BLaER1 treated with 17β-estradiol and CSF1 and Interleukin-3, amounts not matched to agents 10 nM and 100 nM (cell line): Measurements from ENCODE around the gene CREB3L1.

ENCODE experiments used
- H3K27ac ChIP-seq, 11 experiments: shearing (Covaris generic); formaldehyde crosslinking; 2 replicates each; pipeline ENCODE4 v1.8.1; 2022
- H3K27me3 ChIP-seq, 11 experiments: shearing (Covaris generic); formaldehyde crosslinking; 2 replicates each; pipeline ENCODE4 v1.8.1; 2022
- H3K36me3 ChIP-seq, 11 experiments: shearing (Covaris generic); formaldehyde crosslinking; 2 replicates each; pipeline ENCODE4 v1.8.1; 2022
- H3K4me1 ChIP-seq, 10 experiments: shearing (Covaris generic); formaldehyde crosslinking; 2 replicates each; pipeline ENCODE4 v1.8.1; 2022
- H3K4me2 ChIP-seq, 11 experiments: shearing (Covaris generic); formaldehyde crosslinking; 2 replicates each; pipeline ENCODE4 v1.8.1; 2022
- H3K4me3 ChIP-seq, 10 experiments: shearing (Covaris generic); formaldehyde crosslinking; 2 replicates each; pipeline ENCODE4 v1.8.1; 2022
- H3K9ac ChIP-seq, 11 experiments: shearing (Covaris generic); formaldehyde crosslinking; 2 replicates each; pipeline ENCODE4 v1.8.1; 2022
- H3K9me3 ChIP-seq, 11 experiments: shearing (Covaris generic); formaldehyde crosslinking; replicated peaks in 1 of 11; 2 replicates each; pipeline ENCODE4 v1.8.1; 2022
- H4K20me1 ChIP-seq, 11 experiments: shearing (Covaris generic); formaldehyde crosslinking; 2 replicates each; pipeline ENCODE4 v1.8.1; 2022
- Cebpa-rat ChIP-seq, 11 experiments: shearing (Covaris generic); IDR thresholded peaks; 2 replicates each; pipeline ENCODE4 v1.8.1; 2022

CREB3L1 gene

DNA sequence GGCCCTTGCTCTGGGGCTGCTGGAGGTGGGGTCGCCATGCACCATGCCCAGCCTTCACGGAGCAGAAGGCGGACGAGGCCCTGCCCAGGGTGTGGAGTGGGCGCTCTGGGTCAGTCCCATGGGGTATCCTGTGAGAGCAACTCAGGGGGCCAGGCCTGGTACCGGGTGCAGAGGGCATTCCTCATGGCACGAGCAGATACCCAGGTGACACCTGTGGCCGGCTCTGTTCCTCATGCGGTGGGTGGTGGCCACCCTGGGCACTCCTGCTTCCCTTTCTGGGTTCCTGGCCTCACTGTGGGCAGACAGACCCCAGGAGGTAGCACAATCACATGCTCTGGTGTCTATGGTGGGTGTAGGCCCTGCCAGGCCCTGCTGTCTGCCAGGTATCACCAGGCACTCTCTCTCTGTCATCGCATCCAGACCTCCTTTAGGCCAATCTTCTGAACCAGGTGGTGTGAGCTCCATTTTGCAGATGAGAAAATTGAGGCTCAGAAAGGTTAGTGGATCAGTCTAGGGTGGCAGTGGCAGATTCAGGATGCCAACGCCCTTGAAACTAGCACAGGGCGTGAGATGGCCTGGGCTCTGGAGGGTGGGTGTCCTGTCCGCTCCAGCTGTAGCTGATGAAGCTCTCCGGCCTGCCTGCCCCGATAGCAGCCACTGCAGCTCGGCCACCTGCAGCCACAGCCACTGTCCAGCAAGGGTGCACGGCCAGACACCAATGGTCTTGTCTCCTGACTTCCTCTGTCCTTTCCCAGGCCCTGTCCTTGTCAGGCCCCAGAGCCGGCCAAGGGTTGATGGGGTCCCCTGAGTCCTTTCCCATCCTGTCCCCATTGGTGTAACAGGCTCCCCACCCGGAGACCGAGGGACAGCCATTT, 84.9 kb downstream of the CREB3L1 start:
- Histone ChIP-seq H3K4me1 (peaks cover 72 to 96% (median 78%) of the 10 kb centered on the region in 10 experiments), H3K27ac (peak overlapping the region; percentile 64 to 92 (median 88)), H3K4me2 (peak overlapping the region; percentile 95 to 100 (median 98)), H3K36me3 (peaks cover 5 to 56% (median 18%) of the 10 kb centered on the region in 11 experiments; a peak in 17 of 22 replicates), H3K9me3 (no peaks in the 10 kb centered on the region), H3K27me3 (no peaks in the 10 kb centered on the region), H3K4me3 (peak overlapping the region; percentile 55 to 70 (median 62)), H4K20me1 (peaks cover 63 to 100% (median 90%) of the 10 kb centered on the region in 11 experiments), H3K9ac (peak overlapping the region; percentile 77 to 85 (median 81))
- TF ChIP-seq Cebpa-rat (IDR thresholded peaks at IDR 0.05), result no peak

- Histone ChIP-seq H4K20me1 (peaks cover 61 to 100% (median 88%) of the 10 kb centered on the region in 11 experiments), H3K9ac (peak overlapping the region; percentile 77 to 85 (median 81); a peak in 21 of 22 replicates), H3K9me3 (no peaks in the 10 kb centered on the region), H3K4me2 (peak overlapping the region; percentile 95 to 100 (median 98)), H3K4me3 (peak overlapping the region in 9 of 10 experiments; percentile 55 to 70 (median 62); a peak in 12 of 20 replicates), H3K27ac (peak overlapping the region; percentile 64 to 92 (median 88)), H3K4me1 (peaks cover 73 to 94% (median 77%) of the 10 kb centered on the region in 10 experiments), H3K27me3 (no peaks in the 10 kb centered on the region), H3K36me3 (peaks cover 7 to 56% (median 22%) of the 10 kb centered on the region in 11 experiments; a peak in 20 of 22 replicates)
- TF ChIP-seq Cebpa-rat (IDR thresholded peaks at IDR 0.05), result no peak
Observed at GRCh38 chr11:46363031-46363407, 85.6 kb downstream of the CREB3L1 start.

- peak overlapping the region; percentile 64 to 85 (median 81); a peak in 20 of 22 replicates for H3K9ac ChIP-seq
- H3K4me2 ChIP-seq, result peak overlapping the region; percentile 95 to 100 (median 98)
- H3K27me3 ChIP-seq, result no peaks in the 10 kb centered on the region
- peaks cover 13 to 61% (median 27%) of the 10 kb centered on the region in 11 experiments; a peak in 20 of 22 replicates for H3K36me3 ChIP-seq
- H3K4me3 ChIP-seq, result peak overlapping the region in 4 of 10 experiments; percentile 58 to 70 (median 62); a peak in 4 of 20 replicates
- no peak for TF ChIP-seq Cebpa-rat (IDR thresholded peaks at IDR 0.05)
- H3K4me1 ChIP-seq, result peaks cover 74 to 96% (median 81%) of the 10 kb centered on the region in 10 experiments
- peaks cover 65 to 100% (median 89%) of the 10 kb centered on the region in 11 experiments for H4K20me1 ChIP-seq
- H3K9me3 ChIP-seq, result no peaks in the 10 kb centered on the region
- H3K27ac ChIP-seq, result peak overlapping the region; percentile 26 to 92 (median 88); a peak in 19 of 22 replicates
Observed at GRCh38 chr11:46363455-46364005, 86.1 kb downstream of the CREB3L1 start.

- Histone ChIP-seq H3K4me3 (no peak overlapping the region), H3K27me3 (no peaks in the 10 kb centered on the region), H3K9ac (peak overlapping the region in 9 of 11 experiments; percentile 63 to 85 (median 80); a peak in 11 of 22 replicates), H3K4me1 (peaks cover 73 to 90% (median 84%) of the 10 kb centered on the region in 10 experiments), H3K4me2 (peak overlapping the region; percentile 95 to 100 (median 98); a peak in 20 of 22 replicates), H3K36me3 (peaks cover 18 to 66% (median 32%) of the 10 kb centered on the region in 11 experiments; a peak in 20 of 22 replicates), H3K9me3 (no peaks in the 10 kb centered on the region), H3K27ac (peak overlapping the region in 9 of 11 experiments; percentile 1 to 92 (median 88); a peak in 11 of 22 replicates), H4K20me1 (peaks cover 69 to 100% (median 90%) of the 10 kb centered on the region in 11 experiments)
- no peak for TF ChIP-seq Cebpa-rat (IDR thresholded peaks at IDR 0.05)
Observed at GRCh38 chr11:46364056-46364455, 86.6 kb downstream of the CREB3L1 start.

DNA sequence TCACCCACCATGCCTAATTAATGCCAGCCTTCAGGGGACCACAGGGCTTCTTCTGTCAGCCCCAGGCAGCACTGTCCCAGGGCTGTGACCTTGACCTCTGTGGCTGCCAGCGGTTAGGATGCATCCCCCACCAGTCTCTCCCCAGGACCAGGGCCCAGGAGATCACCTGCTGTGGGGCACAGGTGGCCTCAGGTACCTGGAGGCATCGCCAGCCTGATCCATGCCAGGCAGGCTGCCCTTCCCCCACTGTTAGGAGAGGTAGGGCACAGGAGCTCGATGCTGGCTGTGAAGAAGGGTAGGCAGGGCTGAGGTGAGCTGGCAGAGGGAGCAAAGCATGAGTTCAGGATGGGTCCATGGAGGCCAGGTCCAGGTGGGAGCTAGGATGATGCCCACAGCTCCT, 87.3 kb downstream of the CREB3L1 start:
- Histone ChIP-seq H4K20me1 (peaks cover 74 to 100% (median 91%) of the 10 kb centered on the region in 11 experiments), H3K4me3 (no peak overlapping the region), H3K9me3 (no peaks in the 10 kb centered on the region), H3K9ac (peak overlapping the region in 10 of 11 experiments; percentile 2 to 85 (median 64); a peak in 12 of 22 replicates), H3K36me3 (peaks cover 24 to 73% (median 40%) of the 10 kb centered on the region in 11 experiments), H3K4me2 (peak overlapping the region; percentile 95 to 100 (median 98); a peak in 20 of 22 replicates), H3K4me1 (peaks cover 70 to 93% (median 88%) of the 10 kb centered on the region in 10 experiments), H3K27me3 (no peaks in the 10 kb centered on the region), H3K27ac (peak overlapping the region in 5 of 11 experiments; percentile 0 to 56 (median 33); a peak in 4 of 22 replicates)
- no peak for TF ChIP-seq Cebpa-rat (IDR thresholded peaks at IDR 0.05)

DNA sequence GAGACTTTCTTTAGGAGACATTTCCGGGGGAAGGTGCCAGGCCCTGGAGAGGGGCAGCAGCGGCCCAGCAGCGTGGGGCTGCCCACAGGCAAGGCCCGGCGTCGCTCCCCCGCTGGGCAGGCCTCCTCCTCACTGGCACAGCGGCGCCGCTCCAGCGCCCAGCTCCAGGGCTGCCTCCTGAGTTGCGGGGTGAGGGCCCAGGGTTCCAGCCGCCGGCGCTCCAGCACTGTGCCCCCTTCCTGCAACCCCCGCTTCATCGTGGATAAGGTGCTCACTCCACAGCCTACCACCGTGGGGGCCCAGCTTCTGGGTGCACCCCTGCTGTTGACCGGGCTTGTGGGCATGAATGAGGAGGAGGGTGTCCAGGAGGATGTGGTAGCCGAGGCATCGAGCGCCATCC, 88.8 kb downstream of the CREB3L1 start:
- TF ChIP-seq Cebpa-rat (IDR thresholded peaks at IDR 0.05), result no peak
- Histone ChIP-seq H3K27ac (peak overlapping the region in 6 of 11 experiments; percentile 2 to 56 (median 31); a peak in 4 of 22 replicates), H3K27me3 (no peaks in the 10 kb centered on the region), H3K4me2 (peak overlapping the region; percentile 70 to 100 (median 97); a peak in 21 of 22 replicates), H3K9ac (peak overlapping the region in 9 of 11 experiments; percentile 2 to 85 (median 60); a peak in 12 of 22 replicates), H3K4me3 (no peak overlapping the region), H3K9me3 (no peaks in the 10 kb centered on the region), H3K4me1 (peaks cover 58 to 83% (median 77%) of the 10 kb centered on the region in 10 experiments), H4K20me1 (peaks cover 78 to 98% (median 88%) of the 10 kb centered on the region in 11 experiments), H3K36me3 (peaks cover 38 to 88% (median 54%) of the 10 kb centered on the region in 11 experiments)

- Histone ChIP-seq H3K9me3 (no peaks in the 10 kb centered on the region), H3K36me3 (peaks cover 42 to 93% (median 59%) of the 10 kb centered on the region in 11 experiments), H3K9ac (peak overlapping the region; percentile 21 to 85 (median 57); a peak in 18 of 22 replicates), H3K27ac (peak overlapping the region in 9 of 11 experiments; percentile 17 to 60 (median 43); a peak in 16 of 22 replicates), H3K27me3 (no peaks in the 10 kb centered on the region), H4K20me1 (peaks cover 76 to 98% (median 85%) of the 10 kb centered on the region in 11 experiments), H3K4me1 (peaks cover 56 to 81% (median 73%) of the 10 kb centered on the region in 10 experiments), H3K4me2 (peak overlapping the region; percentile 63 to 100 (median 96)), H3K4me3 (peak overlapping the region in 1 of 10 experiments; percentile 22; a peak in 1 of 20 replicates)
- no peak for TF ChIP-seq Cebpa-rat (IDR thresholded peaks at IDR 0.05)
Observed at GRCh38 chr11:46366661-46367161, 89.2 kb downstream of the CREB3L1 start.
